Neural cell (in vitro differentiated cells): ENCODE results near the gene CEACAM6.

ENCODE experiments used
- CTCF ChIP-seq: fragments of 450-650 bp; IDR thresholded peaks from 2 replicates; pipeline ENCODE4 v1.5.1; 2014; ENCODE audit warnings: antibody characterized with exemption, mild to moderate bottlenecking, moderate library complexity; ENCODE audit not compliant: poor library complexity, severe bottlenecking
- EP300 ChIP-seq: fragments of 450-650 bp; conservative IDR thresholded peaks from 2 replicates; pipeline ENCODE4 v1.6.1; 2014; ENCODE audit warnings: antibody characterized with exemption, mild to moderate bottlenecking, moderate library complexity; ENCODE audit not compliant: poor library complexity, severe bottlenecking
- POLR2AphosphoS5 ChIP-seq: IDR thresholded peaks from 2 replicates; pipeline ENCODE4 v1.6.1; 2012
- REST ChIP-seq: IDR thresholded peaks from 2 replicates; pipeline ENCODE4 v1.6.1; 2012; ENCODE audit warnings: borderline replicate concordance

GRCh38 chr19:41720103-41720502 lies 35.2 kb upstream of the CEACAM6 start:
- TF ChIP-seq CTCF (no peak), POLR2AphosphoS5 (no peak), REST (no peak), EP300 (no peak)
